GM18868 (cell line): ENCODE results near the gene ARHGEF6.
A peak's percentile ranks its signal among the peaks of the same experiment; 100 is the strongest.

Source experiments
- ATAC-seq: cut with Tn5 transposase; IDR thresholded peaks from one replicate; pipeline ENCODE4 v1.9.1; 2021; ENCODE audit warnings: mild to moderate bottlenecking, moderate library complexity; ENCODE audit not compliant: unreplicated experiment

ARHGEF6 gene

DNA sequence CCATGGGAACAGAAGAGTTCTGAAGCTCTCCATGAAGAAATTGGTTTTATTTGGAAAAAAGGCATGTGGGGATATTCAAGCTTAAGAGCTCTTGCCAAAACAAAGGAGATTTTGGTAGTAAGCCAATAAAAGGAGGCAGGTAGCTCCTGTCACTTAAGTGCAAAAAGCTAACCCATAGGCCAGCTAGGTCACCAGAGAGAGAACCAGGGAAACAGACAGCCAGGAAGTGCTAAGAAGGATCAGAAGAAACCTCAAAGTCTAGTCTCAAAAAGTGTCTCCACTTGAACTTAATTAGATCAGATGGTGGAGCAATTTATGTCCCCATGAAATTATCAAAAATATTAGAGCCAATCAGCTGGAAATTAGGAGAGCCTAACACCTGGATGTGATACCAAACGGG is 83.6 kb downstream of the ARHGEF6 start:
- ATAC-seq, result no peak

DNA sequence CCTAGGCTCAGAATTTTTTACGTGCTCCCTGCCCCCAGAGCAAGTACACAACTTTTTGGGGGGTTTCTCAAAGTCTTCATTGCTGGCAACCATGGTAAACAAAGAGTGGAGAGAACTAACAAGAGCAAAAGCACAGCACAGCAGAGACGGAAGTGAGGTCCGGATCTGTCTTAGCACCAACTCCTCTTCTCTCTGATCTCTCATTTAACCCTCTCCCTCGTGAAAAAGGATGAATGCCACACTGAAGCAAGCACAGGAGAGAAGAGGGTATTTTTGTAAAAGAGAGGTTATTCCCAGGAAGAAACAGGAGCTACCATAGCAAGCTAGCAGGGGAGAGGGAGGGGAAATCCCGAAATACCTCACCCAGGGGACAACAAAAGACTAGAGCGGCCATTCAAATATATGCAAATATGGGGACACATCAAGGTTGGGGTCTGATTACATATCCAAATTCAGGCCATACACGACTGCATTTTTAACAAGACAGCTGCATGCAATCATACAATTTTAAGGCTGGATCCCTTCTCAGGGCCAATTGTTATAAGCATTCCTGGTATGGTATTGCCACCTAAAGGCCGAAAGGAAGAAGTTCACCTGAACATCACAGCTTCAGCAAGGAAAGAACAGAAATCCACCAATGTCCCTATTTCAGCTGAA is 86.2 kb downstream of the ARHGEF6 start:
- ATAC-seq, result peak; percentile 66

DNA sequence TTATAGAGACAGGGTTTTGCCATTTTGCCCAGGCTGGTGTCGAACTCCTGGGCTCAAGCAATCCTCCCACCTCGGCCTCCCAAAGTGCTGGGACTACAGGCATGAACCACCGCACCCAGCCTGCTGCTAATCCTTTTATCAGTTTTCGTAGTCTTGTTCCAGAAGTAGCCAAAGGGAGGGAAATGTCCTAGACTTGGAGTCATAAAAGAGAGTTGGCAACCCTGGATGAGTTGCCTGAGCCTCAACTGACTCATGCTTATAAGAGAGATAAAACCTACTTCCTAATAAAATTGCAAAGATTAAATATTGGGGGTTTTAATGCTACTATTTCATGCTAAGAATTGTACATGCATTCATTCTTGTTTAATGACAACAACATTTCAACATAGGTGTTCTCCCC is 88.5 kb downstream of the ARHGEF6 start:
- ATAC-seq, result no peak

DNA sequence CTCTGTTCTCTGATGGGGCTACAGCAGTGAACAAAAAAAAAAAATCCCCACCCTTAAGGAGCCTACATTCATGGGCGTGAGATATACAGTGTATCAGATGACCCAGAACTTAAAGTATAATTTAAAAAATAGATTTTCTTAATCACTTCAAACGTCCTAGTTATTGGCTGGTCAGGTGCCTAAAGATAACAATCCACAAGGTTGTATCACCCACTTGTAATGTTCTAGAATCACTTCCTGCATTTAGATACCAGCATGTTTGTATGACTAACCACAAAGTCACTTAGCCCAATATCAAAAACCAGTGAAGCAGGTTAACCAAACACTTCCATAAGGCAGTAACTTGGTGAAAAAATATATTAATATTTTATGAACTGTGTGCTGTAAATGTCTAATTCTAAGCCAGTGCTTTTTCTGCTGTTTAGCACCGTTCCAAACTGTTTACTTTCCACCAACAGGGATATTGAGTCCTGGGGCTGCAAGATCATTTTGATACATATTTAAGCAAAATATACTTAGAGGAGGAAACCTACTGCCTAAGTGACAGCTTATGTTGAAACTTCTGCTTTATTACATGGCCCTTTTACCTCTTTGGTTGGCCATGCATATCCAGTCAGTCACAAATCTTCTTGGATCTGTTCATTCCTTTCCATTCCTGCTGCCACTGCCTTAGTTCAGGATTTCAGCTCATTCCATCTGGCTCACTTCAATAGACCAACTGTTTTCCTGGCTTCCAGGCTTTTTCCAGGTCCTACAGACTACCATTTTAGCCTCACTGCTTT is 89.5 kb downstream of the ARHGEF6 start:
- peak; percentile 60 for ATAC-seq

DNA sequence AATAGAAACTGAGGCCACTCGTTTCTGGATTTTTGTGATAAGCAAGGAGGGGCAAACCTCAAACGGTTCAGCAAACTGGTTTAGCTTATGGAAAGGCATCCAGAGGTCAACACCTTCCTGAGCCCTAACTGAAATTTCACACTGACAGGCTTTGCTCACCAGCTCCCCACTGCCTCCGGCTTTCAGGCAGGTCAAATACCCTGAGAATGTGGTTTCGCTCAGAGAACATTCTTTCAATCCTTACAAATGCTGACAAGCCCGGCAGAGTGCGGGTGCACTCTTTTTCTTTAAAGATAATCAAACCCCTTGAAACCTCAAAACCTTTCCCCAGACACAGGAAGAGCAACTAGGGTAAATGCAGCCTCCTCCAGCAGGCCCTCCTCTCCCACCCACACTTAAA is 91.3 kb downstream of the ARHGEF6 start:
- ATAC-seq, result no peak

DNA sequence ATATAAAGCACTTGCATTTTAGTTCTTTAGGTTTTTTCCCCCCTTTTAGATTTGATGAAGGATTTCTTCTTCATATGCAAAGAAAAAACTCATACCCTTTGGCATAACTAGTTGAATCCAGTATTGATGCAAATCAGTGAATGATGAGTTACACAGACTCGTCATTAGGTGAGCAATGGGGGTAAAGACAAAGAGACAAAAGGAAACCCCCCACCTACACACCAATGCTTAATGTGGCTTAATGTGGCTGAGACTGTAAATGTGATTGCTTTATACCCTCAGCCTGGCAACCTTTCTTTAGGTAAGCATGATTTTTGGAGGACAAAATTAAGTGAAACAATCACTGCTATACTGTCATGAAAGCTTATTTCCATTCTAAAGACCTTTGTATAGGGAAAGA is 93.3 kb downstream of the ARHGEF6 start:
- ATAC-seq, result no peak

DNA sequence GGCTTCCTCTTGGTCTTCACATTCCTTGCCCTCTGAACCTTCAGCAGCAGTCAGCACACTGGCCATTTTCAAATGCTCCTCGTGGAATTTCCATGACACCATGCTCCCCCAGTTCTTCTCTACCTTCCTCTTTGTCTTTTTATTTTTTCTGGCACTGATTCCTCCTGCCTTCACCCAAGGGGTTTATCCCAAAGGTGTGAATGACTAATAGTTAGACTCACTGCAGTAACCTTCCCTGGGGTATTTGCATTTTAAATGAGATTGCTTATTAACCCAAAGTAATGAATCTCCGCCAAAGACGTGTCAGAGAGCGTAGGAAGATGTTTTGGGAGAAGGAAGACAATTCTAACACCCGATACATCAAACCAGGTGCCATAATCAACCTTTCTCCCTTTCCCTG is 96.6 kb downstream of the ARHGEF6 start:
- no peak for ATAC-seq

DNA sequence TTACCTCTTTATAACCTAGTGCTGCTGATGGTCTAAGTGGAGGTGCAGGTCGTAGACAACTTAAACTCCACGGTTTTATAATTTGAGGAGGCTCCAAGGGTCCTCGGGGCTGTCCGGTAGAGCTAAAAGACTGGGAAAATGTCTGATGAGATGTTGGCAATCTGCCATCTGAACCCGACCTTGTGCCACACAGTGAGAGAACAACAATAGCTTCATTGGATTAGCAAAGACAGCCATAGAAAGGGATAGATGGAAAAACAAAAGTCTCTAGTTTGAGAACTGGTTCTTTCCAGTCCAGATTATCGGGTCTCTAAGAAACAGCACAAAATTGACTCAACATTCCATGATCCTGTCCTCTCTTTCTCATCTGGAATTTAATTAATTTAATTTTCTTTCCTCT is 101.2 kb downstream of the ARHGEF6 start:
- ATAC-seq, result no peak

DNA sequence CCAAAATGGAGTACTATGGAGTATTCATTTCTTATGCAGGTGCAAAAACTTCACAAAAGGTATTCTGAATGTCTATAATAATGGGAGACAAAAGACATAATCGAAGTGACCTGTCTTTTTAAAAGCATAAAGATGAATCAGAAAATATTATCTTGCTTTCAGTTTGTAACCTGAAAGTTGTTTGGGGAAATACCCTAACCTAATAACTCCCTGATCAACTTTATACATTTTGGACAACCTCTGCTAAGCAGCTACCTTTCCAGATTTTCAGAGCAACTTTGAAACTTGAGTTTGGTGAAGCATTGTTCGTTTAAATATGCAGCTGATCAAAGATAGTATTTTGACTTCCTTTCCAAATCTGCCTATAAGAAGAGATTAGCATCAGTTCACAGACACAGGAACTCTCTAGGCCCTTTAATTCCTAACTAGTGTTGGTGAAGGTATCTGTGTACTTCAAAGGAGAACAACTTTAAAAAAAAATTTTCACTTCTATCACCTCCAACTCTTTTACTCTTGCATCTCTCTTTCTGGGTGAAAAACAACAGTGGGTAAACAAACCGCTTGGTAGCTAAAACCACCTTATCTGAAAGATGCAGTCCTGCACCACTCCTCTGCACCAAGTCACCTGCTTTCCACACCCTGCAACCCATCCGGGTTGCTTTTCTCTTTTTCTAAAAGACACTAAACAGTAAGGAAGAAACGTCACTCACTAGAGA is 106.3 kb downstream of the ARHGEF6 start:
- peak; percentile 39 for ATAC-seq

DNA sequence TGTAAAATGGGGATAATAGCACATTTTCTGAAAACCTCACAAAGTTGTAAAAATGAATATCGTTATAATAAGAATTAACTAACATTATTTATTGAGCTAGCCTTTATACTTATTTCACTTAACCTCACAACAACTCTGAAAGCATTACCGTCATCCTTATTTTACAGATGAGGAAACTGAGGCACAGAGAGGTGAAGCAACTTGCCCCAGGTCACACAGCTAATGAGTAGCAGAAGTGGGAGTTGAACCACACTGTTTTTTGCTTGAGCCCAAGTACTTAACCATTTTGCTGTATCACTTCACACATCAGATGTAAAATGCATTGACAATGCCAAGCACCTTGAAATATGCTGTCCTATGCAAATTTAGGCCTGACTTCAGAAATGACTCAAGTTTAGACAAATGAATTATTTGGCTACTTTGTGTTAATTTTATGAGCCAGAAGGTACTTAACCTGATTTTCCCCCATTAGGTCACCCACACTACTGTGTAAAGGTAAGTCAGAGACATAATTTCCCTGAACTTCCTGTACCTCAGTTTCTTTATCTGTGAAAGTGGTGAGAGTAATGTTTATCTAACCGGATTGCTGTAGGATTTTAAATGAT is 109.6 kb downstream of the ARHGEF6 start:
- peak; percentile 35 for ATAC-seq

DNA sequence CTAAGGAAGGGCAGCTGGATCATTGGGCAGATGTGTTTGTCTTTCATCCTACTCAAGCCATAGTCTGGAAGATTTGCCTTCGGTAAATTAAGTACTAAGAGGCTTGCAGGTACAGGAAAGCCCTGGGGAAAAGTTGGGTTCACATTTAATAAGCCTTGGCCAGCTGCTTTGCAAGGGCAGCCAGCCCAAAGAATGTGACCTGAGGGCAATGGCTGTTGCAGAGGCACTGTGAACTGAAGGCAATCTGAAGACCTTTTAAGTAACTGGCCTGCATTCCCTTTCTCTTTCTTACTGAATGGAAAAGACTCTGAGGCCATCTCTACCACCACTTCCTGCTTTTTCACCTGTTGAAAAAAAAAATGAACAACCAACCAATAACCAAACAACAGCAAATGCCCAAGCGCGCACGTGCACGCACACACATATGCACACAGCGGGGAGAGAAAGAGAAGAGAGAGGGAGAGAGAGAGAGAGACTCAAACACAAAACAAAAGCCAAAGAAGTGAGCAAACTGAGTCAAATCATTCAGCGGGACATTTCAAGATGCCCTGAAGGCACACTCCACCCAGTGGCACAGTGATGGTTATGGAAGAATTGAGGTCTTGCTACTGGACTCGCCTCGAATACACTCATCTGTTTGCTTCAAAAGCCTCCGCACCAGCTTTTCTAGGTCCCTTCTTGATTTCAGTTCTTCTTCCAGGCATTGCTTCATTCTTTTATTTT is 113.1 kb downstream of the ARHGEF6 start:
- ATAC-seq, result no peak

DNA sequence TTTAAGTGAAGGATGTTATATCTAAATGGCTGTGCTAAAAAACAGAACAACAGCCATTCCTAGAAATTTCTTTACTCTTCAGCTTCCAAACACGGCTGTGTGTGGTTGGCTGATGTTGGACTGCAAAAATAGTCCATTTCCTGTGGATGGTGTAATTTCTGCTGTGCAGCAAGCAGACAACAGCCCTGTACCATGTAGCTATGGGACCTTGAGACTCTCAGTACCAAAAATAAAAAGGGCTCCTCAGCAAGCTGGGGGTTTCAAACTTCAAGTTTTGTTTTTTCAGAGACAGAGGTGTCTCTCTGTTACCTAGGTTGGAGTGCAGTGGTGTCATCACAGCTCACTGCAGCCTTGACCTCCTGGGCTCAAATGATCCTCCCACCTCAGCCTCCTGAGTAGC is 114.6 kb downstream of the ARHGEF6 start:
- ATAC-seq, result peak; percentile 56

DNA sequence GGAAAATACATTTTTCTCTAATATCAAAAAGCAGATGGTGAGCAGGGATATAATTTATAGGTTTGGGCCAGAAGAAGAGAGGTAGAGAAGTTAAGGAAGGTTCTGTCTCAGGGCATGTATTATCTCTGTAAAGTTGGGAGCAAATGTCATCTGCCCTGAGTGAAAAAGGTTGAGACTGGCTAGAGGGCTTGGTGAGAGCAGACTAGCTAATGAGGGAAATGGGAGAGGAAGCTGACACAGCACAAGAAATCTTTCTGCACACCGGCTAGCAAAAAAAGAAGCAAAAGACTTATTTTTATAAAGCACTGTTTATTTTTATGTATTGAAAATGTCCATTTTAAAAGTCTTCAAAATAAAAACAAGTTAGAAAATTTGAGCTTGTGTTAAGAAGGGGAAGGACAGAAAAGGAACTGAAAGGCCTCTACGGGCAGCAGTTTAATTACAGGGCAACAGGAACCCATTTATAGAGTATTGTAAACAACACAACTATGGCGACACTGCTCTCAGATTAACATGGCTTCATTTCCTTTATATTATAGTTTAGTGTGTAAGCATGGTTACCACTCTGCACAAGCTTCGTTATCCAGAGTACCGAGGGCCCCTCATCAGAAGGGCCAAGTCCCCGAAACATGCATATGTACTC is 115.4 kb downstream of the ARHGEF6 start:
- peak; percentile 80 for ATAC-seq

DNA sequence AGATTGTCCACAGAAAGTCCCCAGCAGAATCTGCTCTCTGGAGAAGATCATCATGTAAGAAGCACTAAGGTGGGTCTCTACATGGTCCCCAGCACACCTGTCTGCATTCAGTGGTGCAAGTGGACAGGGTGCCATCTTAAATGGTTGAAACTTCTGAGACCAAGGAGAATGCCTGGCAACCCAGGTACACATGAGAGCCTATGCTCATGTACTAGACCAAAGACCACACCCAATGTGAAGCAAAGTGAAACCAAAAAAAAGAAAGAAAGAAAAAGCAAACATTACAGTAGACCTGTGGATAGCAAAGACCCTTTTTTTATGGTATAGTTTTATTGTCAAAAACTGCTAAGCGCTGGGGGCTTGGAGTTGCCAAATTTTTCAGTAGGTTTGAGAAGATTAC is 117.8 kb downstream of the ARHGEF6 start:
- ATAC-seq, result no peak

DNA sequence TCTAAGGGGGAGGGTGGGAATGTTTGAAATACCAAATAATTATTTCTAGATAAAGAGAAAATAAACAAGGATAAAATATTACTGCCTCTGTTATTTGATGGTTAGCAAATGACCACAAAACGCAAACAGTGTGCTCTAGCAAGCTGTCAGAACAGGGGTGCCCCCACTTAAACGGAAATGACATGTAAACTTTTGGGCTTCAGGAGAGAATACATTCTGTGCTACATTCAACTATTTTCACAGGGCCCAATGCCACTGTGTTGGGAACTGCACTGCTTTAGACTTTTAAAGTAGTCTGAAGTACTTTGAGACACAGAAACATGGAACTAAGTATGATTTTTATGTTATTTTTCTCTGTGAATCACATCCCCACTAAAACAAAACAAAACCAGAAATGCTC is 118.6 kb downstream of the ARHGEF6 start:
- ATAC-seq, result no peak

DNA sequence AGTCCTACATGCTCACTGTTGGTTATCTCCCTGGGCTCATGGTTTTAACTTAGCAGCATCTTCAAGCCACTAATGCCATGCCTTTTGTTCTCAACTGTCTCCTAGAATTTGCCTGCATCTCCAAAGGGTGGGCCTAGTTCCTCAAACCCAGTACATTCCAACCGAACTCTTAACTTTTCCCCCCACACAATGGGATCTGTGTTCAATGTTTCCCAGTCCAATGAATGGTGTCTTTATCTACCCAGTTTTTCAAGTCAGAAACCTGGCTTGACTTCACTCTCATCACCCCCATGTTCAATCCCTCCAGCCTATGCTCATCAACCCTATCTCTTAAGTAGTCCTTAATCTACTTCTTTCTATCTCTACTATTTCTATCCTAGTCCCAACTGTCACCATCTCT is 119.8 kb downstream of the ARHGEF6 start:
- no peak for ATAC-seq

DNA sequence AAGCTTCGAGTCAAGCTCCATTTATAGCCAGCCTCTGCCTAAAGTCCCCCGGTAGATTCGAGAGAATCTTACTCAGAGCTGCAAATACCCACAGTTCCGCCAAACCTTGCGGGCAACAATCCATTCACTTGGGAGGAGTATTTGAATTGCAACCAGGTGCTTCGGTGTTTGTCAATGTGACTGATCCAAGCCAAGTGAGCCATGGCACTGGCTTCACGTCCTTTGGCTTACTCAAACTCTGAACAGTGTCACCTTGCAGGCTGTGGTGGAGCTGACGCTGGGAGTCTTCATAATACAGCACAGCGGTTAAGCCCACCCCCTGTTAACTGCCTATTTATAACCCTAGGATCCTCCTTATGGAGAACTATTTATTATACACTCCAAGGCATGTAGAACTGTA is 121.6 kb downstream of the ARHGEF6 start:
- no peak for ATAC-seq

DNA sequence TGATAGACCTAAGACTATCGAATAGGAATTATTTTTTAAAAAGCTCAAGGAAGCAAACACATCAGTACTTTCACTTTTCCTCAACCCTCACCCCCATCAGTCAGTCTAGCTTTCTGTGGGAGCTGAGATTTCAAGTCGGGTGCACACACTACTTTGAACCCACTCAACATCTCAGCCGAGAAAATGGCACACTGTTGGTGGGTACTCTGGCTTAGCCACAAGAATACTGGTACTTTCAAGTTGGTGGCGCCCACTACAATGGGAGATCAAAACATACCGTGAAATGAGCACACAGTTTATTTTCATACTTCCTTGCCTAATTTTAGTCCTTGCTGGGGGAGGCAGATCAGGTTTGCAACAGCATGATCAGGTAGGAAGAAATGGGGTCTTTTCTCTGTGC is 122.6 kb downstream of the ARHGEF6 start:
- no peak for ATAC-seq

DNA sequence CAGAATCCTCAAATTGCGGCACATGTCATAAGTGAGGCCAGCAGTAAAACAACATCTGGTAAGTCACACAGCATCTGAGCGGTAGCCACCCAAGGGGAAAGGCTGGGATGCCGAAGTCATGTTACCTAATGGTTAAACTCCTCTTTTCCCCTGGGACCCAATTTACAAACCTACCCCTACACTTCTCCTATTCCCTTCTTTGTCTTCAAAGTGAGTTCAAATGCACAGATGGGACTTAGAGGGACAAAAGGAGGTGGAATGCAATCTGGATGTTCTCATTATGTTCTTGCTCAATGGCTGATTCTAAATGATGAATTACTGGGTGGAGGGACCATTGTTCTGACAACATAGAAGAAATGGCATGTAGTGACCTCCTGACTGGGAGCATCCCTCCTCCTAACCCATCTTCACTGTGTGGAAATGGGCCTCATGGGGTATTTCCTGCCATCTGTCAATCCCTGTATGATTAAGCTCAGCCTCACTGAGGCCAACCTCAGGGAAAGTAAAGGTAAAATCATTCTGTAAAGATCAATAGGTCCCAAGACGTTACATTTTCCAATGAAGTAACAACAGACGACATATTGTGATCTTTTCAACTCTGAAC is 124.3 kb downstream of the ARHGEF6 start:
- no peak for ATAC-seq
